Transverse colon (tissue), 4 donors: Measurements from ENCODE around the gene SHKBP1. TPM values are rescaled to one million over a fixed set of nuclear protein-coding genes. Genes with fewer than 3 reads are reported as not detected.

ENCODE experiments used
- DNase-seq: peaks from one replicate; pipeline ENCODE4 v3.0.0-alpha.2; 2019
- H3K27ac ChIP-seq, 4 donors: fragments of 200-600 bp; sonication (generic); 2 replicates each; pipeline ENCODE4 v1.5.1; 2016 to 2018; ENCODE audit warnings: inconsistent platforms in 4 of 4
- H3K27me3 ChIP-seq: fragments of 200-600 bp; sonication (generic); 2 replicates; pipeline ENCODE4 v1.5.1; 2017; ENCODE audit warnings: inconsistent platforms
- H3K36me3 ChIP-seq, 4 donors: fragments of 200-600 bp; sonication (generic); 2 replicates each; pipeline ENCODE4 v1.5.1; 2017 to 2019; ENCODE audit warnings: inconsistent platforms in 4 of 4
- H3K4me1 ChIP-seq, 4 donors: fragments of 200-600 bp; sonication (generic); 2 replicates each; pipeline ENCODE4 v1.5.1; 2017 to 2020; ENCODE audit warnings: inconsistent platforms in 4 of 4
- H3K4me3 ChIP-seq, 4 donors: fragments of 200-600 bp; sonication (generic); 1 replicate in 1 of 4; 2 replicates in 3 of 4; pipeline versions ENCODE4 v1.5.1 to v1.6.1; 2017 to 2019; ENCODE audit warnings: inconsistent platforms in 4 of 4
- H3K9me3 ChIP-seq, 2 donors: fragments of 200-600 bp; sonication (generic); 2 replicates each; pipeline ENCODE4 v1.5.1; 2017 to 2019; ENCODE audit warnings: inconsistent platforms in 2 of 2
- CTCF ChIP-seq, 5 experiments: fragments of 200-600 bp in 3 of 5; fragments of 450-650 bp in 2 of 5; sonication (generic) in 3 of 5; IDR thresholded peaks; 1 replicate in 2 of 5; 2 replicates in 3 of 5; pipeline ENCODE4 v1.5.1; 2016 to 2017; ENCODE audit warnings: antibody characterized with exemption in 5 of 5, inconsistent platforms in 3 of 5, mild to moderate bottlenecking in 2 of 5, moderate library complexity in 1 of 5
- EP300 ChIP-seq: sonication (generic); formaldehyde crosslinking; IDR thresholded peaks from one replicate; pipeline ENCODE4 v1.6.1; 2017; ENCODE audit warnings: antibody characterized with exemption, low read depth
- POLR2A ChIP-seq: fragments of 450-650 bp; IDR thresholded peaks from one replicate; pipeline ENCODE4 v1.6.1; 2016; ENCODE audit warnings: antibody characterized with exemption, mild to moderate bottlenecking, moderate library complexity
- POLR2AphosphoS5 ChIP-seq, 3 donors: sonication (generic); formaldehyde crosslinking; IDR thresholded peaks; one replicate each; pipeline ENCODE4 v1.6.1; 2016; ENCODE audit warnings: antibody characterized with exemption in 3 of 3
- WGBS, 2 donors: methylation state at CpG; one replicate each; pipeline ENCODE4 v1.1.5; 2018; ENCODE audit warnings: low coverage in 1 of 2; 5-methylcytosine and 5-hydroxymethylcytosine counted together
- in situ Hi-C, 4 donors: fragments of 200-750 bp; cut with MboI; loops; one replicate each; pipeline versions ENCODE4 v1.15.0 to v1.15.1; 2017; ENCODE audit warnings: low sequenced_read_pairs in 3 of 4, low pct_ligation_motif_present in 1 of 4, low pct_unique_long_range_greater_than_20kb in 1 of 4
- intact Hi-C: fragments of 100-400 bp; cut with DNase I; formaldehyde crosslinking; loops from one replicate; pipeline ENCODE4 v1.15.1; 2023; ENCODE audit warnings: low total_unique reads
- total RNA-seq, 4 donors: library from RNA; depleted of rRNA; stranded (reverse); fragments of >200 nt; gene quantifications; one replicate each; pipeline ENCODE4 v1.1.0, GENCODE V29; 2016

SHKBP1 gene
- total RNA-seq, 4 donors from 2014 or later: 58.7 to 111 (median 60.9) TPM

GRCh38 chr19:40598121-40598917 lies 21.6 kb downstream of the SHKBP1 start:
- in situ Hi-C loops (loop anchor here in 2 of 4 donors (10.0 to 25.0 kb wide), 2 partner anchors 64 to 286 kb away; no protein-coding TSS in a partner anchor), intact Hi-C loops (loop anchor here (2.0 kb wide), 1 partner anchor 70 kb away; no protein-coding TSS in a partner anchor)
- Histone ChIP-seq H3K27ac (peak overlapping the region in 2 of 4 donors; percentile 84 to 96), H3K4me3 (peak overlapping the region in 1 of 4 donors; percentile 5), H3K27me3 (peaks cover 59% of the 10 kb centered on the region), H3K36me3 (no peaks in the 10 kb centered on the region), H3K4me1 (peaks cover 31 to 66% (median 53%) of the 10 kb centered on the region in 4 donors), H3K9me3 (no peaks in the 10 kb centered on the region)
- peak; percentile 92 for DNase-seq
- WGBS, 2 donors: 0% methylated on average over 6 to 21 of the region's 46 CpGs
- TF ChIP-seq POLR2AphosphoS5 (IDR thresholded peaks at IDR 0.05) (peak in 1 of 3 donors; percentile 23), CTCF (IDR thresholded peaks at IDR 0.05) (peak; percentile 95 to 99 (median 98)), EP300 (no peak), POLR2A (no peak)

- no peak for DNase-seq
- in situ Hi-C loops (loop anchor here in 2 of 4 donors (10.0 to 25.0 kb wide), 2 partner anchors 64 to 287 kb away; no protein-coding TSS in a partner anchor), intact Hi-C loops (loop anchor here (2.0 kb wide), 1 partner anchor 70 kb away; no protein-coding TSS in a partner anchor)
- peaks cover 33 to 69% (median 57%) of the 10 kb centered on the region in 4 donors for H3K4me1 ChIP-seq
- 0 to 8% methylated on average over 1 to 15 of the region's 15 CpGs for WGBS, 2 donors
- H3K36me3 ChIP-seq: no peaks in the 10 kb centered on the region
- peak overlapping the region; percentile 43 to 96 (median 87) for H3K27ac ChIP-seq
- TF ChIP-seq CTCF (IDR thresholded peaks at IDR 0.05) (no peak), POLR2A (no peak), POLR2AphosphoS5 (IDR thresholded peaks at IDR 0.05) (no peak), EP300 (no peak)
- H3K9me3 ChIP-seq: no peaks in the 10 kb centered on the region
- H3K27me3 ChIP-seq: peaks cover 59% of the 10 kb centered on the region
- peak overlapping the region in 1 of 4 donors; percentile 5 for H3K4me3 ChIP-seq
Measured at GRCh38 chr19:40598918-40599307, 22.2 kb downstream of the SHKBP1 start.

GRCh38 chr19:40599331-40599901 lies 22.7 kb downstream of the SHKBP1 start:
- H3K27me3 ChIP-seq: peaks cover 59% of the 10 kb centered on the region
- WGBS, 2 donors: 0 to 6% methylated on average over 7 to 9 of the region's 9 CpGs
- in situ Hi-C loops: loop anchor here in 2 of 4 donors (10.0 to 25.0 kb wide), 2 partner anchors 65 to 287 kb away; no protein-coding TSS in a partner anchor
- H3K27ac ChIP-seq: peak overlapping the region; percentile 43 to 96 (median 87)
- H3K9me3 ChIP-seq: no peaks in the 10 kb centered on the region
- intact Hi-C loops: loop anchor here (2.0 kb wide), 1 partner anchor 71 kb away; no protein-coding TSS in a partner anchor
- no peak overlapping the region for H3K4me3 ChIP-seq
- peaks cover 34 to 74% (median 62%) of the 10 kb centered on the region in 4 donors for H3K4me1 ChIP-seq
- TF ChIP-seq POLR2AphosphoS5 (IDR thresholded peaks at IDR 0.05) (no peak), EP300 (no peak), CTCF (IDR thresholded peaks at IDR 0.05) (no peak), POLR2A (no peak)
- DNase-seq: no peak
- H3K36me3 ChIP-seq: no peaks in the 10 kb centered on the region
